SK-N-SH (cell line): ENCODE results near the gene UBE2N. TPM values are rescaled to one million over a fixed set of nuclear protein-coding genes. Genes with fewer than 3 reads are reported as not detected.
A peak's percentile ranks its signal among the peaks of the same experiment; 100 is the strongest.

Experiments
- CTCF ChIA-PET: fragments of 300-600, 350-600 bp; formaldehyde crosslinking; extraction: SDS; loops from one replicate; lab custom pipeline; 2021; lab: Yijun Ruan, JAX
- POLR2A ChIA-PET: fragments of 350-600 bp; sonication (Branson Sonifier 250); formaldehyde crosslinking; extraction: SDS; loops from one replicate; lab custom pipeline; 2020; ENCODE audit warnings: antibody characterized with exemption, inconsistent platforms; lab: Yijun Ruan, JAX
- DNase-seq: peaks from one replicate; pipeline ENCODE4 v3.0.0; 2012
- H2AFZ ChIP-seq: fragments of 200-600 bp; sonication (generic); 2 replicates; pipeline ENCODE4 v1.8.1; 2016; ENCODE audit warnings: antibody characterized with exemption, mild to moderate bottlenecking, low read depth
- H3F3A ChIP-seq: fragments of 200-600 bp; sonication (generic); replicated peaks from 2 replicates; pipeline ENCODE3; 2016; ENCODE audit warnings: antibody characterized with exemption, mild to moderate bottlenecking; ENCODE audit not compliant: insufficient read depth
- H3K27ac ChIP-seq, 2 experiments: fragments of 200-500 bp in 1 of 2; fragments of 200-600 bp in 1 of 2; sonication (Bioruptor generic) in 1 of 2; sonication (generic), shearing (Covaris generic) in 1 of 2; 2 replicates each; pipeline versions ENCODE4 v1.5.1 to v1.6.1; 2014 to 2016; ENCODE audit warnings: low read depth in 2 of 2, inconsistent platforms in 1 of 2, low read length in 1 of 2, mild to moderate bottlenecking in 1 of 2, mixed read lengths in 1 of 2
- H3K27me3 ChIP-seq: fragments of 200-600 bp; sonication (generic), shearing (Covaris generic); 2 replicates; pipeline ENCODE4 v1.6.1; 2016; ENCODE audit warnings: mixed run types; ENCODE audit not compliant: insufficient read depth
- H3K36me3 ChIP-seq, 2 experiments: fragments of 200-500 bp in 1 of 2; fragments of 200-600 bp in 1 of 2; sonication (Bioruptor generic) in 1 of 2; sonication (generic) in 1 of 2; replicated peaks in 1 of 2; 2 replicates each; pipeline versions ENCODE3 to v1.5.1; 2014 to 2016; ENCODE audit warnings: low read length in 1 of 2, mild to moderate bottlenecking in 1 of 2; ENCODE audit not compliant: insufficient read depth in 2 of 2, control insufficient read depth in 1 of 2
- H3K4me1 ChIP-seq, 2 experiments: fragments of 200-500 bp in 1 of 2; fragments of 200-600 bp in 1 of 2; sonication (Bioruptor generic) in 1 of 2; sonication (generic), shearing (Covaris generic) in 1 of 2; 2 replicates each; pipeline versions ENCODE4 v1.5.1 to v1.6.1; 2014 to 2016; ENCODE audit warnings: low read depth in 1 of 2, low read length in 1 of 2, mixed run types in 1 of 2; ENCODE audit not compliant: insufficient read depth in 2 of 2, control insufficient read depth in 1 of 2
- H3K4me2 ChIP-seq: fragments of 200-600 bp; sonication (generic), shearing (Covaris generic); 2 replicates; pipeline ENCODE4 v1.6.1; 2017; ENCODE audit warnings: mixed run types
- H3K4me3 ChIP-seq, 2 experiments: fragments of 200-500 bp in 1 of 2; fragments of 200-600 bp in 1 of 2; sonication (Bioruptor generic) in 1 of 2; sonication (generic), shearing (Covaris generic) in 1 of 2; 2 replicates each; pipeline versions ENCODE4 v1.5.1 to v1.8.1; 2014 to 2016; ENCODE audit warnings: low read depth in 2 of 2, inconsistent platforms in 1 of 2, low read length in 1 of 2, mild to moderate bottlenecking in 1 of 2, mixed read lengths in 1 of 2, moderate library complexity in 1 of 2
- H3K79me2 ChIP-seq: fragments of 200-600 bp; sonication (generic); 2 replicates; pipeline ENCODE4 v1.8.1; 2017; ENCODE audit warnings: mild to moderate bottlenecking; ENCODE audit not compliant: insufficient read depth
- H3K9ac ChIP-seq: fragments of 200-600 bp; sonication (generic); 2 replicates; pipeline ENCODE4 v1.6.1; 2017; ENCODE audit warnings: mixed run types
- H3K9me2 ChIP-seq: fragments of 200-600 bp; sonication (generic); 2 replicates; pipeline ENCODE4 v1.6.1; 2017; ENCODE audit warnings: mixed run types
- H3K9me3 ChIP-seq: fragments of 200-600 bp; sonication (generic); 2 replicates; pipeline ENCODE4 v1.6.1; 2017; ENCODE audit warnings: mixed run types, mild to moderate bottlenecking, moderate library complexity
- H4K20me1 ChIP-seq: fragments of 200-600 bp; sonication (generic); 2 replicates; pipeline ENCODE4 v1.6.1; 2017; ENCODE audit warnings: mild to moderate bottlenecking, mixed run types; ENCODE audit not compliant: insufficient read depth
- FOSL2 ChIP-seq: IDR thresholded peaks from 2 replicates; pipeline ENCODE4 v1.4.0; 2012; ENCODE audit warnings: low read depth, mild to moderate bottlenecking, moderate library complexity, borderline replicate concordance
- FOXM1 ChIP-seq: IDR thresholded peaks from 2 replicates; pipeline ENCODE4 v1.4.0; 2012; ENCODE audit warnings: low read depth, mild to moderate bottlenecking
- NFIC ChIP-seq: IDR thresholded peaks from 2 replicates; pipeline ENCODE4 v1.4.0; 2012; ENCODE audit warnings: borderline replicate concordance
- POLR2AphosphoS5 ChIP-seq: IDR thresholded peaks from 2 replicates; pipeline ENCODE4 v1.6.1; 2012; ENCODE audit warnings: low read depth, low read length
- RAD21 ChIP-seq: IDR thresholded peaks from 2 replicates; pipeline ENCODE4 v1.6.1; 2012; ENCODE audit warnings: mild to moderate bottlenecking, low read length
- RFX5 ChIP-seq: IDR thresholded peaks from 2 replicates; pipeline ENCODE4 v1.6.1; 2012; ENCODE audit warnings: mild to moderate bottlenecking, improper control_type of control experiment, low read length
- RXRA ChIP-seq: IDR thresholded peaks from 2 replicates; pipeline ENCODE4 v1.4.0; 2012; ENCODE audit warnings: low read depth, mild to moderate bottlenecking, borderline replicate concordance
- SIN3A ChIP-seq: IDR thresholded peaks from 2 replicates; pipeline ENCODE4 v1.6.1; 2012; ENCODE audit warnings: low read depth, mild to moderate bottlenecking, low read length, moderate library complexity, borderline replicate concordance
- SMC3 ChIP-seq: IDR thresholded peaks from 2 replicates; pipeline ENCODE4 v1.6.1; 2012; ENCODE audit warnings: low read depth, low read length, improper control_type of control experiment
- YY1 ChIP-seq: IDR thresholded peaks from 2 replicates; pipeline ENCODE4 v1.4.0; 2012; ENCODE audit warnings: low read depth, mild to moderate bottlenecking
- WGBS: methylation state at CpG from one replicate; pipeline ENCODE4 v1.1.6; 2017; ENCODE audit warnings: low lambda C conversion rate; 5-methylcytosine and 5-hydroxymethylcytosine counted together
- polyA plus RNA-seq, 3 experiments: library from polyadenylated mRNA; depleted of rRNA; stranded (reverse); fragments of >200 nt; gene quantifications; 2 replicates each; pipeline ENCODE4 v1.2.3, GENCODE V29; 2012
- TF ChIP-seq, protein P1 (sequence below): fragments of 150-350 bp; IDR thresholded peaks from 2 replicates; pipeline ENCODE4 v1.6.1; 2017; ENCODE audit warnings: antibody characterized with exemption, low read length, low read depth, borderline replicate concordance
- TF ChIP-seq, protein P2 (sequence below): IDR thresholded peaks from 2 replicates; pipeline ENCODE4; 2012
- TF ChIP-seq, protein P3 (sequence below): IDR thresholded peaks from 2 replicates; pipeline ENCODE4 v1.4.0; 2012; ENCODE audit warnings: low read depth, borderline replicate concordance
- TF ChIP-seq, protein P4 (sequence below): IDR thresholded peaks from 2 replicates; pipeline ENCODE4 v1.4.0; 2012; ENCODE audit warnings: low read depth, borderline replicate concordance
- TF ChIP-seq, protein P5 (sequence below): fragments of 200-600 bp; sonication (generic); IDR thresholded peaks from 2 replicates; pipeline ENCODE4 v1.6.1; 2017; ENCODE audit warnings: antibody characterized with exemption, mild to moderate bottlenecking, moderate library complexity

Gene UBE2N
- polyA plus RNA-seq, 1 of the 3 experiments (the other 2 are of a cell fraction): 102 TPM

DNA sequence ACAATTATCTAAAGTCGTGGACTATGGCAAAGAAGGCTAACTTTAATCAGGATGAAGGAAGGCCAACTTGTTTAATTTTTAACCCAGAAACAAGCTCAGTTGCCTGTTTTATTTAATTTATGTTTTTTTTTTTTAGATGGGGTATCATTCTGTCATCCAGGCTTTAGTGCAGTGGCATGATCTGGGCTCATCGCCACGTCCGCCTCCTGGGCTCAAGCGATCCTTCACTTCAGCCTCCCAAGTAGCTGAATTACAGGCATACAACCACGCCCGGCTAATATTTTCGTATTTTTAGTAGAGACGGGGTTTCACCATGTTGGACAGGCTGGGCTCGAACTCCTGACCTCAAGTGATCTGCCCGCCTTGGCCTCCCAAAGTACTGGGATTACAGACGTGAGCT, 44.3 kb downstream of the UBE2N start:
- H3K9ac ChIP-seq: no peak overlapping the region
- peaks cover 49% of the 10 kb centered on the region for H4K20me1 ChIP-seq
- peak overlapping the region in 1 of 2 experiments; percentile 16; a peak in 1 of 4 replicates for H3K27ac ChIP-seq
- no peak for DNase-seq
- ChIA-PET CTCF (interaction anchor here (0.7 to 6.1 kb wide), 55 partner anchors 8 to 705 kb away, joined by 3 to 102 read pairs (median 4); no protein-coding TSS in a partner anchor), POLR2A (interaction anchor here (1.0 kb wide), 1 partner anchor 17 kb away, joined by 3 read pairs; no protein-coding TSS in a partner anchor)
- H3K4me1 ChIP-seq: no peaks in the 10 kb centered on the region
- no peak overlapping the region for H3K4me2 ChIP-seq
- TF ChIP-seq RAD21 (no peak), NFIC (no peak), POLR2AphosphoS5 (no peak), SMC3 (no peak), RFX5 (no peak), RXRA (no peak), YY1 (no peak), FOSL2 (no peak), FOXM1 (no peak), SIN3A (no peak)
- TF ChIP-seq, protein P1, sequence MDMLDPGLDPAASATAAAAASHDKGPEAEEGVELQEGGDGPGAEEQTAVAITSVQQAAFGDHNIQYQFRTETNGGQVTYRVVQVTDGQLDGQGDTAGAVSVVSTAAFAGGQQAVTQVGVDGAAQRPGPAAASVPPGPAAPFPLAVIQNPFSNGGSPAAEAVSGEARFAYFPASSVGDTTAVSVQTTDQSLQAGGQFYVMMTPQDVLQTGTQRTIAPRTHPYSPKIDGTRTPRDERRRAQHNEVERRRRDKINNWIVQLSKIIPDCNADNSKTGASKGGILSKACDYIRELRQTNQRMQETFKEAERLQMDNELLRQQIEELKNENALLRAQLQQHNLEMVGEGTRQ: no peak
- TF ChIP-seq, protein P2, sequence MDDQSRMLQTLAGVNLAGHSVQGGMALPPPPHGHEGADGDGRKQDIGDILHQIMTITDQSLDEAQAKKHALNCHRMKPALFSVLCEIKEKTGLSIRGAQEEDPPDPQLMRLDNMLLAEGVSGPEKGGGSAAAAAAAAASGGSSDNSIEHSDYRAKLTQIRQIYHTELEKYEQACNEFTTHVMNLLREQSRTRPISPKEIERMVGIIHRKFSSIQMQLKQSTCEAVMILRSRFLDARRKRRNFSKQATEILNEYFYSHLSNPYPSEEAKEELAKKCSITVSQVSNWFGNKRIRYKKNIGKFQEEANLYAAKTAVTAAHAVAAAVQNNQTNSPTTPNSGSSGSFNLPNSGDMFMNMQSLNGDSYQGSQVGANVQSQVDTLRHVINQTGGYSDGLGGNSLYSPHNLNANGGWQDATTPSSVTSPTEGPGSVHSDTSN: no peak
- TF ChIP-seq, protein P3, sequence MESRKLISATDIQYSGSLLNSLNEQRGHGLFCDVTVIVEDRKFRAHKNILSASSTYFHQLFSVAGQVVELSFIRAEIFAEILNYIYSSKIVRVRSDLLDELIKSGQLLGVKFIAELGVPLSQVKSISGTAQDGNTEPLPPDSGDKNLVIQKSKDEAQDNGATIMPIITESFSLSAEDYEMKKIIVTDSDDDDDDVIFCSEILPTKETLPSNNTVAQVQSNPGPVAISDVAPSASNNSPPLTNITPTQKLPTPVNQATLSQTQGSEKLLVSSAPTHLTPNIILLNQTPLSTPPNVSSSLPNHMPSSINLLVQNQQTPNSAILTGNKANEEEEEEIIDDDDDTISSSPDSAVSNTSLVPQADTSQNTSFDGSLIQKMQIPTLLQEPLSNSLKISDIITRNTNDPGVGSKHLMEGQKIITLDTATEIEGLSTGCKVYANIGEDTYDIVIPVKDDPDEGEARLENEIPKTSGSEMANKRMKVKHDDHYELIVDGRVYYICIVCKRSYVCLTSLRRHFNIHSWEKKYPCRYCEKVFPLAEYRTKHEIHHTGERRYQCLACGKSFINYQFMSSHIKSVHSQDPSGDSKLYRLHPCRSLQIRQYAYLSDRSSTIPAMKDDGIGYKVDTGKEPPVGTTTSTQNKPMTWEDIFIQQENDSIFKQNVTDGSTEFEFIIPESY: no peak
- TF ChIP-seq, protein P4, sequence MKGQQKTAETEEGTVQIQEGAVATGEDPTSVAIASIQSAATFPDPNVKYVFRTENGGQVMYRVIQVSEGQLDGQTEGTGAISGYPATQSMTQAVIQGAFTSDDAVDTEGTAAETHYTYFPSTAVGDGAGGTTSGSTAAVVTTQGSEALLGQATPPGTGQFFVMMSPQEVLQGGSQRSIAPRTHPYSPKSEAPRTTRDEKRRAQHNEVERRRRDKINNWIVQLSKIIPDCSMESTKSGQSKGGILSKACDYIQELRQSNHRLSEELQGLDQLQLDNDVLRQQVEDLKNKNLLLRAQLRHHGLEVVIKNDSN: no peak
- TF ChIP-seq, protein P5, sequence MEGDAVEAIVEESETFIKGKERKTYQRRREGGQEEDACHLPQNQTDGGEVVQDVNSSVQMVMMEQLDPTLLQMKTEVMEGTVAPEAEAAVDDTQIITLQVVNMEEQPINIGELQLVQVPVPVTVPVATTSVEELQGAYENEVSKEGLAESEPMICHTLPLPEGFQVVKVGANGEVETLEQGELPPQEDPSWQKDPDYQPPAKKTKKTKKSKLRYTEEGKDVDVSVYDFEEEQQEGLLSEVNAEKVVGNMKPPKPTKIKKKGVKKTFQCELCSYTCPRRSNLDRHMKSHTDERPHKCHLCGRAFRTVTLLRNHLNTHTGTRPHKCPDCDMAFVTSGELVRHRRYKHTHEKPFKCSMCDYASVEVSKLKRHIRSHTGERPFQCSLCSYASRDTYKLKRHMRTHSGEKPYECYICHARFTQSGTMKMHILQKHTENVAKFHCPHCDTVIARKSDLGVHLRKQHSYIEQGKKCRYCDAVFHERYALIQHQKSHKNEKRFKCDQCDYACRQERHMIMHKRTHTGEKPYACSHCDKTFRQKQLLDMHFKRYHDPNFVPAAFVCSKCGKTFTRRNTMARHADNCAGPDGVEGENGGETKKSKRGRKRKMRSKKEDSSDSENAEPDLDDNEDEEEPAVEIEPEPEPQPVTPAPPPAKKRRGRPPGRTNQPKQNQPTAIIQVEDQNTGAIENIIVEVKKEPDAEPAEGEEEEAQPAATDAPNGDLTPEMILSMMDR: no peak
- peaks cover 20% of the 10 kb centered on the region for H3F3A ChIP-seq
- no peak overlapping the region for H2AFZ ChIP-seq
- peaks cover 62% of the 10 kb centered on the region for H3K79me2 ChIP-seq
- no peaks in the 10 kb centered on the region for H3K27me3 ChIP-seq
- H3K9me2 ChIP-seq: no peaks in the 10 kb centered on the region
- H3K36me3 ChIP-seq: peaks cover 25 to 51% of the 10 kb centered on the region in 2 experiments
- 85% methylated on average over 12 of the region's 12 CpGs for WGBS
- no peak overlapping the region for H3K4me3 ChIP-seq
- no peaks in the 10 kb centered on the region for H3K9me3 ChIP-seq
